ENCODE measurements around the gene PARL.
"Not testable (repeated sequence)": the region's sequence is repeated elsewhere in the genome, so short reads cannot be mapped to it uniquely, and the experiment has no call there.

Gene PARL

DNA sequence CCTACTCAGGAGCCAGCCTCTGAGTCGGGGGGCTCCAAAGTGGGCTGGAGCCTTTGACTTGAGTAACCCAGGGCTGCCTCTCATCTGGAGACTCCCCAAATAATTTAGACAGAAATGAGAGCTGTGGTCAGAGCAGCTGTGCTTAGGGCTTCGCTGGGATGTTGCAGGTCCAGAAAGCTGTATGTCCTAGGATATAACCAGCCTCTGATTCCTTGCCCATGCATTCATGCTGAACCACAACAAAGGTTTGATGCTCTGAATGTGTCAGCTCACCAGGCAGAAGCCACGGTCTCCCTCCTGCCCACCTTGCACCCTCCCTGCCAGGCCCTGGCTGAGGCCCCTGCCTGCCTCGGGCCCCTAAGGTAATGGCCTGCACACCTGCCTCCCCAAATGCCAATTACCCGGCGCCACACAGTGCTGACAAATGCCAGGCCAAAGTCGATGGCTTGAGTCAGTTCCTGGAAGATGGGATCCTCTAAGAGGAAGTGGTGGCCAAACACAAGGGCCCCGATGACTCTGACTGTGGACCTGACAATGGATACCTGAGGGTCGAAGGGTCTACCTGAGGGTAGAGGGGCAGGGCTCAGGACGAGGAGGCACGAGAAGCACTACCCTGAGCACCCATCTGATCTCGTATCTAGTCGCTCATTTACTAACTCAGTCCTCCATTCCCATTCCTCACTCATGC lies 21.7 kb upstream of the PARL start:
- no peak for DNase-seq (ENCODE audit: low read depth in 3 of 3, low spot score in 1 of 3)

DNA sequence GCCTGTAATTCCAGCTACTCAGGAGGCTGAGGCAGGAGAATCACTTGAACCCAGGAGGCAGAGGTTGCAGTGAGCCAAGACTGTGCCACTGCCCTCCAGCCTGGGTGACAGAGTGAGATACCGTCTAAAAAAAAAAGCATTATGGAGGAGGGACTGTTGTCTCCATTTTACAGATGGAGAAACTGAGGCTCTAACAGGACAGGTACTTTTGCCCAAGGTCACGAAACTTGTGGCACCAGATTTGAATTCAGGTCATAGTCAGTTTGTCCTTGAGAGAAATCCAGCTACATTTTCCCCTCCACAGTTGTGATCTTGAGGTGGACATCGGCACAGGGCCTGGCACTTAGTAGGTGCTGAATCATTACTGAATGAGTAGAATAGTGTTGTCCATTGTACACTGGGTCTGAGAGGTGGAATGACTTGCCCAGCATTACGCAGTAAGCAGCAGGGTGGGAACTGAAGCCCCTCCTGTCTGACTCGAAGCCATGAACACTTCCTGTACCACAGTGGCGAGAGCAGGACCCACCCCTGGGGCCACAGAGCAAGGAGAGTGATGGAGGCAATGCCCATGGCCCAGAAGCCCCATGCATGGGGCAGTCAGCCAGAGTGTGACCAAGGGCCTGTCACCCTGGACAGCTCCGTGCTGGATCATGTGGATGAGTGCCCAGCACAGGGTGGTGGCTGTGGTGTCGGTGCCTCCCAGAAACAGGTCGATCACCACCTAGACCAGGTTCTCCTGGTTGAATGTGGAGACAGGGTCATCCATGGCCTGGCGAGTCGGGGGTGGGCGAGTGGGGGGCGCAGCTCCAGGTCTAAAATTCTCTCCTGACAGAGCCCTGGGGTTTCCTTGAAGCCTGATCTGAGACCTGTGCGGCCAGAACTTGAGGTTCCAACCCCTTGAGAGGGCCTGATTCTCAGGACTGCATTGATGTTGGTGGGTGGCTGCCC lies 20.4 kb upstream of the PARL start:
- no peak for DNase-seq (ENCODE audit: low read depth in 3 of 3, low spot score in 1 of 3)

DNA sequence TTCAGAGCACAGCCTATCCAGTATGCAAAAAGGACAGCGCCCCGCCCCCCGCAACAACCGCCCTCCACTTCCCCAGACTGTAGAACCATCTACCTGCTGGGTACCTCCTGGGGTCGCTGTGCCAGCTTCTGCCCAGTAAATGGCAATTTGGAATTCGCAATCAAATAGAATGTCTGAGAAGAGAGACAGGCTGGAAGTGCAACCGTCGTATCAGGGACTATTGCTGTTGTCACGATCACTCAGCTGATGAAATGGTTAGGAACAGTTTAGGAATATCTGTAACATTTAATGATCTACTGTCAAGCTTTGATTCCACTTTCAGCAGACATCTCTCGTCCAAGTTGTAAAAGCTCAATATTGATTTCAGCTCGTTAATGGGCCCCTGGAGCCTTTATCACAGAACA lies 13.3 kb upstream of the PARL start:
- DNase-seq (ENCODE audit: low read depth in 3 of 3, low spot score in 1 of 3): no peak

DNA sequence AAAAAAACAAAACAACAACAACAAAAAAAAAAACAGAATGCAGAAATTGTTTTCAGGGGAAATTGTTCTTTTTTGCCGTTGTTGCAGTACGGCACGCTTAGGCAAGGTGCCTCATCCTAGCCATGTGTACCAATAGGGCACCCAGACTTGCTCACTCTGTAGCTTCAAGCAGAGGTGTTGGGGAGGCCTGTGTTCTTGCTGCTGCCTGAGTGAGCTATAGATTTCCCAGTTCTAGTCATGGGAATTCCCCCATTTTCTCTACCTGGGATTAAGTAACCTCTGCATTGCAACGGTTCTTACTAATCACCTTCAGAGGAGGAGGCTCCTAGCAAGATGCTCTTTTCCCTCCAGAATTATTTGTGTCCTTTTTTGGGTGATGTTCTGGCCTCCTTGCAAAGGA lies 12.9 kb upstream of the PARL start:
- DNase-seq (ENCODE audit: low read depth in 3 of 3, low spot score in 1 of 3): no peak

DNA sequence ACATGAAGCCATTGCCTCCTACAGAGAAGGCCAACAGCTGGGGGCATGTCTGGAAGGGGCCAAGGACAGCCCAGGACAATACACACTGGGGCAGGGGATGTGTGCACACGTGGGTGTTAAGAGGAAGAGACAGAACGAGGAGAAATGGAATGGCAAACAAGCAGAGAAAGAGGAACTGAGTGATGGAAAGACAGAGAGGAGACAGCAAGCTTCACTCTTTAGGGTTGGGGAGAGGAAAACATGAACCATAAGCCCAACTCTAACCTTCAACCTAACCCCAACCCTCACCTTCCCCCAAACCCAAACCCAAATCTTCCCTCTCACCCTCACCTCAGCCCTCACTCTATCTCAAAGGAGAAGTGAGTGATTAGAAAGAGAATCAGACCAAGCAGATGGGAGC lies 11.9 kb upstream of the PARL start:
- no peak for DNase-seq (ENCODE audit: low read depth in 3 of 3, low spot score in 1 of 3)

DNA sequence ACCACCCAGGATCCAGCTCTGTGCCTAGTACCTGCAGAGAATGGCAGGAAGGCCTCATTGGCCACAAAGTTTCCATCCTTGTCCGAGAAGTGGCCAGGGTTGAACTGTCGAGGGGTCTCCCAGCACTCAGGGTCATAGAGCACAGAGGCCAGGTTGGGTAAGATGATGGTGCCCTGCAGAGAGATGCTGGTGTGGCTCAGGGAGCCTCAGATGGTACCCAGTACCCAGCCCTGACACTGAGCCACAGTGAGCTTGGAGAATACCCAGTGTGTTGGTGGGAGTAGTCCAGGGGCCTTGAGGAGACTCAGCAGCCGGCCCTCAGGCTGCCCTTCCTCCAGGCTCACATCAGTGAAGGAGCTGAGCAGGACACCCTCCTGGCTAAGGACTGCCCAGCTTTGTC lies 11.5 kb upstream of the PARL start:
- DNase-seq (ENCODE audit: low read depth in 3 of 3, low spot score in 1 of 3): no peak

DNA sequence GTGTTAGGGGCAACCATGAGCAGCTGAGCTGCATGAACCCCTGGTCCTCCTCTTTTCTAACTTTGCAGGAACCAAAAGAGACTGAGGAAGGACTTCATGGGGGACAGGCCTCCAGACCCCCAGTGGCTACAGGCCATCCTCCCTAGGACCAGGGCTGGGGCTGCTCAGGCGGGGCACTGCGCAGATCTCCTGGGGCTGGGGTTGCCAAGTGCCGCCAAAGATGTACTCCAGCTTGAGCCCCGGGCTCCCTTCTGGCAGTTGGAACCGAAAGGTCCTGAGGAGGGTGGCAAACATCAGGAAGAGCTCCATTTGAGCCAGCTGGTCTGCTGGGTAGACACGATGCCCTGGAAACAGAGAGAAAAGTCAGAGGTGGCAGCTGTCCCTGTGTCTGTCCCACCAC lies 11.1 kb upstream of the PARL start:
- DNase-seq (ENCODE audit: low read depth in 3 of 3, low spot score in 1 of 3): no peak

DNA sequence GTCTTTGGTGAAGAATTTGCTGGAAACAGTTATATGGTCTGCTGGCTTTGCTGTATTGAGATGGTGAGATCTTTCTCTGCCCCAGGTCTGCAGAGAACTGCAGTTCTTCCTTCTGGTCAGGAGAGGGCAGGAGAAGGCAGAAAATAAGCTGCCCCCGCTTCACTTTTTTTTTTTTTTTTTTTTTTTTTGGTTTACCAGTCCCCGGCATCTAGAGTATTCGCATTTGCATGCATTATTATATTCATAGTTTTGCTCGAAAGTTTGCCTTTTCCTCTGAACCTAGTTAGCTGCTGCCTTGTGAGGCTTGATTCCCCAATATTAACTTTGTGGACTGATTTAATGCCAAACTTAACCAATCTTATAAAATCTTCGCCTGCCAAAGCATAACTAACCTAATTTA lies 10.6 kb upstream of the PARL start:
- DNase-seq (ENCODE audit: low read depth in 3 of 3, low spot score in 1 of 3): no peak

DNA sequence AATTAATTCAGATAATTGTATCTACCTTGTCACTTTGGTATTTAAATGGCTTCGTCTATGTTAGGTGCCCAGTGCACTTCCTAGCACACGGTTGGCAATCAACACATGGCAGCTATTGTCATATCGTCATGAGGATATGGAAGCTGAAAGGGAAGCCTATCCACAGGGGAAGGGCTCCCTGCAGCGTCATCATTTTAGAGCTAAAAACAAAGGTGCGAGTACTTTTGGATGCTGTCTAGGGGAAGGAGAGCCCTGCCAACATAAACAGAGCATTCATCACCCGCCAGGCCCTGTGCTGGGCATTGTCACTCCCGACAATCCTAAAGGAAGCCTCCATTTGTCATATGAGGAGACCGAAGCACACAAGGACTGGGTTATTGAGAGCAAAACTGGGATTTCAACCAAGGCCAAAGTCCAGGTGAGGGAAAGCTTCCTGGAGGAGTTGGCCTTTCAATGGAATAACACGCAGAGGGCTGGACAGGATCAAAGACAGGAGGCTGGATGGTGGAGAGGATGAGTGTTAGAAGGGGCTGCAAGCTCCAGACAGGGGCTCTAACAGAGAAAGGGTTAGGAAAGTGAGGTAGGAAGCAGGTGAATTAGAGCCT lies 8.0 kb upstream of the PARL start:
- DNase-seq (ENCODE audit: low read depth in 3 of 3, low spot score in 1 of 3): no peak

DNA sequence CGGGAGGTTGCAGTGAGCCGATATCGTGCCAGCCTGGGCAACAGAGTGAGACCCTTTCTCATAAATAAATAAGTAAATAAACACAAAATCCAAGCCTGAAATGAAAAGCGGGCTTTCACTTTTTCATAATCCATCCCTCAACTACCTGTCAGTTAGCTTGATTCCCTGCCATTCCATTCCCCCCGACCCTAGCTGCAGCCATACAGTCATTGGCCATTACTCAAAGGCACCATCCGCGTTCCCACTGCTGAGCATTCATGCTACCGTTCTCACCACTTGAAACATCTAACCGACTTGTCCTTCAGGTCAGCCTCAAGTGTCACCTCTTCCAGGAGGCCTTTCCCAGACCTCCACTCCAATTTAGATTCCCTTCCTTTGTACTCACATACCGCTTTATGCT lies 1.1 kb upstream of the PARL start:
- no peak for DNase-seq (ENCODE audit: low read depth in 3 of 3, low spot score in 1 of 3)

DNA sequence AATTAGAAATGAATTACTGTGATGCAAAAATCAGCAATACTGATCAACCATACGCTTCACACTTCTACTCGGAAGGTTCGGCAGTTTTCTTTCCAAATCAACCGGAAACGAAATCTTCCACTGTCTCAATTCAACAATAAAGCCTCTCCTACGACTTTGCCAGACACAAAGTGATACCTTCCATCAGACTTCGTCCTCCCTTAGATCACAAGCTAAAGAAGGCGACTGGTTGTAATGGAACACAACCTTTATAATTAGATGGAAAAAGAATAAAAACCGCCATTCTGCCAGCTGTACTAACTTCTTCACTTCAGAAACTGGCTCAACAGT lies 618 bp downstream of the PARL start:
- DNase-seq (ENCODE audit: low read depth in 3 of 3, low spot score in 1 of 3): no peak

DNA sequence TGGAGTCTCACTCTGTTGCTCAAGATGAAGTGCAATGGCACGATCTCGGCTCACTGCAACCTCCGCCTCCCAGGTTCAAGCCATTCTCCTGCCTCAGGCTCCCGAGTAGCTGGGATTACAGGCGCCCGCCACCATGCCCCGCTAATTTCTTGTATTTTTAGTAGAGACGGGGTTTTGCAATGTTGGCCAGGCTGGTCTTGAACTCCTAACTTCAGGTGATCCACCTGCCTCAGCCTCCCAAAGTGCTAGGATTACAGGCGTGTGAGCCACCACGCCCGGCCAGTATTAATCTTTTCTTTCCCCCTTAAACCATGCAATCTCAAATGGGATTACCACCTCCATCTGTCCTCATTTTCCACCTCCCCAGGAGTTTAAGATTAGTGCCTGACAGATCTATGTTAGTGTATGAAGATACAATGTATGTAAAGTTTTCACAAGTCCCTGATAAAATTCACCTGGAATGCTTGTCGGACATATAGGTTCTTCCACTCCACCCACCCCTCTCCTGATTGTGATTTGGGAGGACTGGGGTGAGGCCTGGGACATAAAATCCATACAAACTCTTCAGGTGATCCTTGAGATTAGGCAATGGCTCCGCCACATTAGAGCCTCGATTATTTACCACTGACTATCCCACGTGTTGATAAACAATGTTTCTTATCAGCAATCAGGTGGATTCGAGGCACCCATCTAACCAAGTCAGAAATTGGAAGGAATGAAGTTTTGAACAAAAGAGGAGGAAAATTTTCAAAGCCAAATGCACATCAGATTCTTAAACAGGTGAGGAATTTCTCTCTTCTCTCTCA lies 1.2 kb downstream of the PARL start:
- DNase-seq (ENCODE audit: low read depth in 3 of 3, low spot score in 1 of 3): no peak

DNA sequence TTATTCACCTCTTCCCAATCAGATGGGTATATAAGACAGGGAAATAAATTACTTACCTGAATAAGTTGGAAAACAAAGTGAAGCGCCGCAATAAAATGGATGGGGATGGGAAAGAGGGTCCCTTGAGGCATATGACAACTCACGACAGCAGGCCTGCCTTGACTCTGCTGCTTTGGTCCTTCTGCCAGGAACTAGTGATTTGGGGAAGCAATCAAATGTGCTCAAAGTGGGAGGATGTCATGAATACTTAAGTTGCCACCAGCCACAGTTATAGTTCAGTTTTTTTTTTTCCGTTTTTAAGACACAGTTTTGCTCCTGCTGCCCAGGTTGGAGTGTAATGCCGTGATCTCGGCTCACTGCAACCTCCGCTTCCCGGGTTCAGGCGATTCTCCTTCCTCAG lies 4.6 kb downstream of the PARL start:
- no peak for DNase-seq (ENCODE audit: low read depth in 3 of 3, low spot score in 1 of 3)

DNA sequence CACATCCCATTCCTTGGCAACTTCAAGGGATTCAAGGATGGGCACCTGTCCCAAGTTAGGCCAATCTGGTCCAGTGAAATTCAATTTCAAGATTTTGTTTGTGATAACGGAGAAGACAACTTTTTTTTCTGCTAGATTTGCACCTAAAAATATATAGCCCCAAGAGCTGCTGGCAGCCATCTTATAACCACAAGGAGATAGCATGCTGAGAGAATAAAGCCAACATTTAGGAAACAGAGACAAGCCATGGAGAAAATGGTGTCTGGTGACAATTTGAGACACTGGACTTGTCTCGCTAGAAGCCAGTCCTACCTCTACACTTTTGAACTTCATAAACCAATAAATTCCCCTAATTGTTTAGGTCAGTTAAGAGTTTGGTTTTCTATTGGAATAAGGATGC lies 5.4 kb downstream of the PARL start:
- DNase-seq (ENCODE audit: low read depth in 3 of 3, low spot score in 1 of 3): no peak

DNA sequence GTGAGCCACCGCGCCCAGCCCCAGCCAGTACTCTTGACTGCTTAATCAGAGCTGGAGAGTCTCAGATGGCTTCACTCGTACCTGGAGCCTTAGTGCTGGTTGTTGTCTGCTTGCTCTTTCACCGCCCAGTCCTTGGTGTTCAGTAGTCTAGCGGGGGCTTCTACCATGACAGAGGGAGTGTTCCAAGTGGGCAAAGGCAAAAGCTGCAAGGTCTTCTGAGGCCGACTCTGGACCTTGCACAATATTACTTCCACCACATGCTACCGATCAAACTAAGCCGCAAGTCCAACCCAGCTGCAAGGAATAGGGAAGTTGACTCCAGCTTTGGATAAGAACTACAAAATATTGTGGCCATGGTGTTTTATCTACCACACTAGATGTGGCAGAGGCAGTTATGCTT lies 6.6 kb downstream of the PARL start:
- no peak for DNase-seq (ENCODE audit: low read depth in 3 of 3, low spot score in 1 of 3)

DNA sequence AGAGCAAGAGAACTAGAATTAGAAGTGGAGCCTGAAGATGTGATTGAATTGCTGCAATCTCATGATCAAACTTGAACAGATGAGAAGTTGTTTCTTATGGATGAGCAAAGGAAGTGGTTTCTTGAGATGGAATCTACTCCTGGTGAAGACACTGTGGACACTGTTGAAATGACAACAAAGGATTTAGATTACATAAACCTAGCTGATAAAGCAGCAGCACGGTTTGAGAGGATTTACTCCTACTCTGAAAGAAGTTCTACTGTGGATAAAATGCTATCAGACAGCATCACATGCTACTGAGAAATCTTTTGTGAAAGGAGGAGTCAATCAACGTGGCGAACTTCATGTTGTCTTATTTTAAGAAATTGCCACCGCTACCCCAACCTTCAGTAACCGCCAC lies 7.5 kb downstream of the PARL start:
- not testable (repeated sequence) for DNase-seq (ENCODE audit: low read depth in 3 of 3, low spot score in 1 of 3)

DNA sequence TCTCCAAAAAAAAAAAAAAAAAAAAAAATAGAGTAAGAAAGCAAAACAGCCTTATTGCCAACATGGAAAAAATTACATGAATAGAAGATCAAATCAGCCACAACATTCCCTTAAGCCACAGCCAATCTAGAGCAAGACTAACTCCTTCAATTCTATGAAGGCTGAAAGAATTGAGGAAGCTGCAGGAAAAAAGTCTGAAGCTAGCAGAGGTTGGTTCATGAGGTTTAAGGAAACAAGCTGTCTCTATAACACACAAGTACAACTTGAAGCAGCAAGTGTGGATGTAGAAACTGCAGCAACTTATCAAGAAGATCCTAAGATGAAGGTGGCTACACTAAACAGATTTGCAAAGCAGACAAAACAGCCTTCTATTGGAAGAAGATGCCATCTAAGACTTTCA lies 9.3 kb downstream of the PARL start:
- no peak for DNase-seq (ENCODE audit: low read depth in 3 of 3, low spot score in 1 of 3)

DNA sequence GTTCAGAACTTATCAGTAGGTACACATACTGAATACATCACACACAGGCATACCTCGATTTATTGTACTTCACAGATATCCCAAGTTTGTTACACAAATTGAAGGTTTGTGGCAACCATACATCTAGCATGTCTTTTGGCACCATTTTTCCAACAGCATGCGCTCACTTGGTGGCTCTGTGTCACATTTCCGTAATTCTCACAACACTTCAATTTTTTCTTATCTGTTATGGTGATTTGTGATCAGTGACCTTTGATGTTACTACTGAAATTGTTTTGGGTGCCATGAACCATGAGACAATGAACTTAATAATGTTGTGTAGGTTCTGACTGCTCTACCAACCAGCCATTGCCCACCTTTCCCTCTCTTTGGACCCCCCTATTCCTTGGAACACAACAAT lies 10.8 kb downstream of the PARL start:
- no peak for DNase-seq (ENCODE audit: low read depth in 3 of 3, low spot score in 1 of 3)

DNA sequence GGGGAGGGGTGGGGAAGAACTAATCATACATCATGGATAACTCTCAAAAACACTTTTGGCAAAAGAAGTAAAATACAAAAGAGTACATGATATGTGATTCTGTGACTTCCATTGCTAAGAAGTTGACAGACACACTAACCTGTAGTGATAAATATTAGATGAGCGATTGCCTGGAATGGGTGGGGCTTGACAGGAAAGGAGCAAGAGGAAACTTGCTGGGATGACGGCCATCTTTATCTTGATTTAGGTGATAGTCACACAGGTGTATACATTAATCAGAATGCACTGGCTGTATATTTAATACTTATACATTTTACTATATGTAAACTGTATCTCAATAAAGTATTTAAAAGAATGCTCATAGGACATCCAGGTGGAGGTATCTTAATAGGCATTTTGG lies 13.1 kb downstream of the PARL start:
- DNase-seq (ENCODE audit: low read depth in 3 of 3, low spot score in 1 of 3): no peak

DNA sequence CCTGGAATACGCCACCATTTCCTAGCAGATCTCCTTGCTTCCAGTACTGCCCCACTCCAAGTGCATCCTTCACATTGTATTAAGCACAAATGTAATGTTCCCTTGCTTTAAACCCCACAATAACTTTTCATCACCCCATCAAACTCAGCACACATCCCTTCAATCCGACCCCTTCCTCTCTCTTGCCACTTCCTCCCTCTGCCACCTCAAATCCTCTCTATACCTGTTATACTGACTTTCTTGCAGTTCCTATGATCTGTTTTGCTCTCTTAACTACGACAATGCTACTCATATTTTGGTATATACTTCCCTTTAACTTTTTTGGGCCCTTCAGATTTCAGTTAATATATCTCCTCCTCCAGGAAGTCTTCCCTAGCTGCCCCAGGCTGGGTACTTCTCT lies 14.1 kb downstream of the PARL start:
- DNase-seq (ENCODE audit: low read depth in 3 of 3, low spot score in 1 of 3): no peak

DNA sequence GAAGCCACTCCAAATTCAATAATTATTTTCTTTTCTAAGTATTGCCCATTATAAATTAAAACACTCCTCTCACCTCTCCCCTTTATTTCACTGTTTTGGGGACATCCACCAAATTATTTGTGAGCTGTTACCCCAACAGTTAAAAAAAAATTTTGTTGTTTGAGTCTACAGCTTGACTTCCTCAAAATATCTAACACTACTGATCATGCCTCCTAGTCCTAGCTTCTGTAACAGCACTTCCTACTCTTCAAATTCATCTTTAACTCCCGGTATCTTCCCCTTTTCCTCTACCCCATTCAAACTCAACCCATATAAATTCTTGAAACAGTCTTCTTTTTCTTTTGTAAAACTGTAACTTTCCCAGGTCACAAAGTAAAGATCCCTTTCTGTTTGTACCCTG lies 15.9 kb downstream of the PARL start:
- DNase-seq (ENCODE audit: low read depth in 3 of 3, low spot score in 1 of 3): no peak

DNA sequence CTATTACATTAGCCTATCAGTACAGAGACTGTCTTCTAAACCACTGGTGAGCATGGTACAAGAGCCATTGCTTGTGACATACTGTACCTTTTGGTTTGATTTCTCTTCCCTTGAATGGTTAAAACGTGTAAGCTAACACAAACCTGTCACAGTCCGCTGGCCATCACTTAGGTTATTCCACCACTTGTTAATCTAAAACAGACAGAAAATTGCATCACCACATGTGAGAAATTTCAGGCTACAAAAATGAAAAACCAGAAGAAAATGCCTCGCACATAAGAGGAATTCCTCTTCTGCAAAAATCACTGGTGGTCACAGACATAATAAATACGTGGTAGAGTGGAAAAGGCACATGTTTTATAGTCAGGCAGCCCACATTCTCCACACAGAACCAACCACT lies 22.1 kb downstream of the PARL start:
- DNase-seq (ENCODE audit: low read depth in 3 of 3, low spot score in 1 of 3): no peak

Data from stimulated activated CD4-positive, alpha-beta T cell treated with anti-CD3 and anti-CD28 coated beads, TNF-alpha, amount 100 ng/mL, for 1 hour (primary cell).